Mesendoderm (in vitro differentiated cells): ENCODE data around the gene SH2D4B.

Source experiments
- DNase-seq: peaks from one replicate; pipeline ENCODE4 v3.0.0; 2013
- H2AK5ac ChIP-seq: 2 replicates; pipeline ENCODE4 v1.6.1; 2013; ENCODE audit warnings: low read length, inconsistent platforms
- H2BK120ac ChIP-seq: 2 replicates; pipeline ENCODE4 v1.6.1; 2013; ENCODE audit warnings: low read depth, mild to moderate bottlenecking, low read length, moderate library complexity, mixed read lengths
- H2BK15ac ChIP-seq: replicated peaks from 2 replicates; pipeline ENCODE4 v1.6.1; 2013; ENCODE audit warnings: low read depth, mild to moderate bottlenecking, moderate library complexity
- H2BK5ac ChIP-seq: 2 replicates; pipeline ENCODE4 v1.6.1; 2013; ENCODE audit warnings: low read length, inconsistent platforms
- H3K18ac ChIP-seq: 2 replicates; pipeline ENCODE4 v1.6.1; 2013; ENCODE audit warnings: mild to moderate bottlenecking, low read length, mixed read lengths
- H3K23ac ChIP-seq: one replicate; pipeline ENCODE4 v1.6.1; 2013; ENCODE audit warnings: low read length
- H3K27ac ChIP-seq: 2 replicates; pipeline ENCODE4 v1.5.1; 2013; ENCODE audit warnings: low read depth, mild to moderate bottlenecking, inconsistent platforms, low read length, moderate library complexity
- H3K27me3 ChIP-seq: 2 replicates; pipeline ENCODE4 v1.6.1; 2013; ENCODE audit warnings: low read length, control low read depth, mild to moderate bottlenecking, inconsistent platforms; ENCODE audit not compliant: insufficient read depth, poor library complexity
- H3K36me3 ChIP-seq: 2 replicates; pipeline ENCODE4 v1.6.1; 2013; ENCODE audit warnings: low read length, inconsistent platforms; ENCODE audit not compliant: control insufficient read depth, insufficient read depth
- H3K4ac ChIP-seq: one replicate; pipeline ENCODE4 v1.6.1; 2013; ENCODE audit warnings: low read depth, mild to moderate bottlenecking, low read length, moderate library complexity
- H3K4me1 ChIP-seq: 2 replicates; pipeline ENCODE4 v1.6.1; 2013; ENCODE audit warnings: low read depth, low read length, inconsistent platforms; ENCODE audit not compliant: control insufficient read depth
- H3K4me2 ChIP-seq: 2 replicates; pipeline ENCODE4 v1.6.1; 2013; ENCODE audit warnings: low read length
- H3K4me3 ChIP-seq: 2 replicates; pipeline ENCODE4 v1.5.1; 2013; ENCODE audit warnings: mild to moderate bottlenecking, low read length
- H3K56ac ChIP-seq: one replicate; pipeline ENCODE4 v1.6.1; 2013; ENCODE audit warnings: low read length
- H3K79me1 ChIP-seq: 2 replicates; pipeline ENCODE4 v1.6.1; 2013; ENCODE audit warnings: low read length, inconsistent platforms
- H3K79me2 ChIP-seq: 2 replicates; pipeline ENCODE4 v1.6.1; 2013; ENCODE audit warnings: mild to moderate bottlenecking, low read length; ENCODE audit not compliant: control insufficient read depth, insufficient read depth
- H3K9ac ChIP-seq: 2 replicates; pipeline ENCODE4 v1.6.1; 2013; ENCODE audit warnings: low read length, inconsistent platforms
- H4K5ac ChIP-seq: one replicate; pipeline ENCODE4 v1.6.1; 2013; ENCODE audit warnings: low read length
- H4K8ac ChIP-seq: one replicate; pipeline ENCODE4 v1.6.1; 2013; ENCODE audit warnings: low read depth, mild to moderate bottlenecking, control low read depth, low read length, moderate library complexity
- WGBS: extraction: QIAGEN DNeasy Blood & Tissue Kit; methylation state at CpG from one replicate; pipeline ENCODE4 v1.1.7; 2013; ENCODE audit warnings: low lambda C conversion rate, missing lambda C conversion rate; ENCODE audit not compliant: insufficient coverage; ENCODE audit errors: extremely low coverage; 5-methylcytosine and 5-hydroxymethylcytosine counted together

Gene SH2D4B

GRCh38 chr10:80504158-80504811 is 33.4 kb upstream of the SH2D4B start:
- H2BK5ac ChIP-seq: no peak overlapping the region
- no peaks in the 10 kb centered on the region for H3K27me3 ChIP-seq
- peaks cover 15% of the 10 kb centered on the region for H3K4me1 ChIP-seq
- no peak overlapping the region for H2BK120ac ChIP-seq
- H3K4ac ChIP-seq: no peak overlapping the region
- no peak overlapping the region for H2BK15ac ChIP-seq
- no CpG with 5 or more reads among the region's 7 CpGs for WGBS
- peaks cover 22% of the 10 kb centered on the region for H3K79me2 ChIP-seq
- peak overlapping the region; percentile 12 for H3K9ac ChIP-seq
- H3K4me2 ChIP-seq: no peak overlapping the region
- H3K23ac ChIP-seq: peak overlapping the region; percentile 6
- no peaks in the 10 kb centered on the region for H3K36me3 ChIP-seq
- peaks cover 45% of the 10 kb centered on the region for H3K79me1 ChIP-seq
- H3K56ac ChIP-seq: peak overlapping the region; percentile 78
- H3K4me3 ChIP-seq: no peak overlapping the region
- no peak overlapping the region for H3K27ac ChIP-seq
- H4K8ac ChIP-seq: no peak overlapping the region
- peak; percentile 65 for DNase-seq
- no peak overlapping the region for H2AK5ac ChIP-seq
- H4K5ac ChIP-seq: no peak overlapping the region
- H3K18ac ChIP-seq: no peak overlapping the region

DNA sequence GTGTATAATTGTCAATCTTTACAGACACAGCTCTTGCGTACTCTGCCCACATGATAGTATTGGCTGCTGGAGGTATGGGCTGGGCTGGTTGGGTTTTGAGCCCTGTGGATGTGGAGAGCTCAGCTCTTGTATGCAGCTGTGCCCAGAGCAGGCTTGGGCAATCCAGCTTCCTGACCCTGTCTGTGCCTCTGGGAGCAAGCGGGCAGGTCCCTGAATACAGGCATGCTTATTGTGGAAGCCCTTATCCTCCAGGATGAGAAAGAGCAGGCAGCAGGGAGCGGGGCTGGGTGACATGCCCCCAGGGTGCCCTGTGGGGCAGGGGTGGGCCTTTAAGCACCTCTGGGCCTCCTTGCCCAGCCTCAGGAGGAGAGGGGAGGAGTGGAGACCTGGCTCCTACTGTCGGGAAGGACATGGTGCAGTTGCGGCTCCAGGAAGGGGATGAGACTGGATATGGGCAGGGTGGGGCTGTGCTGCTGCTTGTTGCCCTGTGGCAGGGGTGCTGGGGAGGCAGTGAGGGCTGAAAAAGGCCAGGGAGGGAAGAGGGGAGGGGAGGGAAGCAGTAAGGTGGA is 32.7 kb upstream of the SH2D4B start:
- H3K4me1 ChIP-seq: peaks cover 15% of the 10 kb centered on the region

DNA sequence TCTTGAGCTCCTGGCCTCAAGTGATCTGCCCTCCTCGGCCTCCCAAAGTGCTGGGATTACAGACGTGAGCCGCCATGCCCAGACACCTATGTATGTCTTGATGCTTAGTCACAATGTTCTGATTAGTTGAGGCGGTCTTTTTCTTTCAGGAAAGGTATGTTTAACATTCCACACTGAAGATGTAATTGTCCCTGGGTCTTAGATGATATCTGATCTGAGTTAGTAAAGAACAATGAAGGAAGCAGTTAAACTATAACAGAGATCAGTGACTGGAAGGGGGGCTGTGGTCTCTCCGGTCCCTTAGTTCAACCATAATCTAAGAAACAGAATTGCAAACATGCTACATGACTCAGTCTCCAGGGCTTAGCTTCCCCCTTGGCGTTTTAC is 31.5 kb upstream of the SH2D4B start:
- peak; percentile 97 for DNase-seq
- H3K4me3 ChIP-seq: no peak overlapping the region
- no peak overlapping the region for H3K4ac ChIP-seq
- no peak overlapping the region for H2BK120ac ChIP-seq
- H3K79me2 ChIP-seq: peaks cover 13% of the 10 kb centered on the region
- peak overlapping the region; percentile 64 for H3K27ac ChIP-seq
- no peak overlapping the region for H2AK5ac ChIP-seq
- H3K36me3 ChIP-seq: no peaks in the 10 kb centered on the region
- no peak overlapping the region for H4K5ac ChIP-seq
- H2BK15ac ChIP-seq: no peak overlapping the region
- no peak overlapping the region for H2BK5ac ChIP-seq
- H3K79me1 ChIP-seq: peaks cover 37% of the 10 kb centered on the region
- no peak overlapping the region for H4K8ac ChIP-seq
- H3K23ac ChIP-seq: no peak overlapping the region
- H3K9ac ChIP-seq: no peak overlapping the region
- no peaks in the 10 kb centered on the region for H3K27me3 ChIP-seq
- peaks cover 15% of the 10 kb centered on the region for H3K4me1 ChIP-seq
- peak overlapping the region; percentile 26 for H3K56ac ChIP-seq
- H3K18ac ChIP-seq: no peak overlapping the region
- WGBS: no CpG with 5 or more reads among the region's 6 CpGs
- no peak overlapping the region for H3K4me2 ChIP-seq

More for the DNA sequence above, 32.7 kb upstream of the SH2D4B start:
- no peak overlapping the region for H3K18ac ChIP-seq
- H4K5ac ChIP-seq: no peak overlapping the region
- peak overlapping the region; percentile 78 for H3K56ac ChIP-seq
- H2BK5ac ChIP-seq: no peak overlapping the region
- no peak overlapping the region for H2BK15ac ChIP-seq
- no peak overlapping the region for H3K4me3 ChIP-seq
- H3K27ac ChIP-seq: peak overlapping the region; percentile 24
- H2BK120ac ChIP-seq: no peak overlapping the region
- H3K9ac ChIP-seq: peak overlapping the region; percentile 12
- H3K4ac ChIP-seq: no peak overlapping the region
- peaks cover 40% of the 10 kb centered on the region for H3K79me1 ChIP-seq
- no peak overlapping the region for H3K4me2 ChIP-seq
- no peak overlapping the region for H4K8ac ChIP-seq
- WGBS: no CpG with 5 or more reads among the region's 5 CpGs
- no peak overlapping the region for H2AK5ac ChIP-seq
- H3K79me2 ChIP-seq: peaks cover 17% of the 10 kb centered on the region
- no peaks in the 10 kb centered on the region for H3K36me3 ChIP-seq
- peak; percentile 43 for DNase-seq
- H3K27me3 ChIP-seq: no peaks in the 10 kb centered on the region
- no peak overlapping the region for H3K23ac ChIP-seq

GRCh38 chr10:80506836-80507487 is 30.7 kb upstream of the SH2D4B start:
- Histone ChIP-seq H3K56ac (peak overlapping the region; percentile 58), H2BK15ac (no peak overlapping the region), H3K79me1 (peaks cover 30% of the 10 kb centered on the region), H4K5ac (no peak overlapping the region), H2BK5ac (peak overlapping the region; percentile 21), H3K4me1 (peaks cover 13% of the 10 kb centered on the region), H3K27me3 (no peaks in the 10 kb centered on the region), H3K36me3 (peaks cover 1% of the 10 kb centered on the region), H3K9ac (no peak overlapping the region), H2BK120ac (no peak overlapping the region), H3K4ac (no peak overlapping the region), H2AK5ac (no peak overlapping the region), H3K4me2 (no peak overlapping the region), H3K79me2 (peaks cover 6% of the 10 kb centered on the region), H3K4me3 (no peak overlapping the region), H3K23ac (no peak overlapping the region), H3K18ac (peak overlapping the region; percentile 18), H3K27ac (peak overlapping the region; percentile 64), H4K8ac (no peak overlapping the region)
- DNase-seq: no peak
- WGBS: no CpG with 5 or more reads among the region's 13 CpGs

- Histone ChIP-seq H3K4me1 (peaks cover 2% of the 10 kb centered on the region), H3K56ac (no peak overlapping the region), H3K27me3 (no peaks in the 10 kb centered on the region), H3K79me1 (peaks cover 18% of the 10 kb centered on the region), H4K8ac (no peak overlapping the region), H2BK15ac (no peak overlapping the region), H2BK120ac (no peak overlapping the region), H3K27ac (peak overlapping the region; percentile 46), H2AK5ac (no peak overlapping the region), H3K9ac (no peak overlapping the region), H3K4ac (no peak overlapping the region), H3K4me3 (no peak overlapping the region), H2BK5ac (no peak overlapping the region), H3K18ac (no peak overlapping the region), H3K36me3 (peaks cover 2% of the 10 kb centered on the region), H3K79me2 (peaks cover 2% of the 10 kb centered on the region), H4K5ac (no peak overlapping the region), H3K4me2 (no peak overlapping the region), H3K23ac (no peak overlapping the region)
- WGBS: no CpG with 5 or more reads among the region's 8 CpGs
- no peak for DNase-seq
Observed at GRCh38 chr10:80509108-80509402, 28.6 kb upstream of the SH2D4B start.
